T-helper 22 cell (primary cell): Measurements from ENCODE around the gene WRAP73.

Source experiments
- DNase-seq: peaks from one replicate; pipeline ENCODE4 v3.0.0-alpha.2; 2020; ENCODE audit warnings: low read depth

Gene WRAP73

DNA sequence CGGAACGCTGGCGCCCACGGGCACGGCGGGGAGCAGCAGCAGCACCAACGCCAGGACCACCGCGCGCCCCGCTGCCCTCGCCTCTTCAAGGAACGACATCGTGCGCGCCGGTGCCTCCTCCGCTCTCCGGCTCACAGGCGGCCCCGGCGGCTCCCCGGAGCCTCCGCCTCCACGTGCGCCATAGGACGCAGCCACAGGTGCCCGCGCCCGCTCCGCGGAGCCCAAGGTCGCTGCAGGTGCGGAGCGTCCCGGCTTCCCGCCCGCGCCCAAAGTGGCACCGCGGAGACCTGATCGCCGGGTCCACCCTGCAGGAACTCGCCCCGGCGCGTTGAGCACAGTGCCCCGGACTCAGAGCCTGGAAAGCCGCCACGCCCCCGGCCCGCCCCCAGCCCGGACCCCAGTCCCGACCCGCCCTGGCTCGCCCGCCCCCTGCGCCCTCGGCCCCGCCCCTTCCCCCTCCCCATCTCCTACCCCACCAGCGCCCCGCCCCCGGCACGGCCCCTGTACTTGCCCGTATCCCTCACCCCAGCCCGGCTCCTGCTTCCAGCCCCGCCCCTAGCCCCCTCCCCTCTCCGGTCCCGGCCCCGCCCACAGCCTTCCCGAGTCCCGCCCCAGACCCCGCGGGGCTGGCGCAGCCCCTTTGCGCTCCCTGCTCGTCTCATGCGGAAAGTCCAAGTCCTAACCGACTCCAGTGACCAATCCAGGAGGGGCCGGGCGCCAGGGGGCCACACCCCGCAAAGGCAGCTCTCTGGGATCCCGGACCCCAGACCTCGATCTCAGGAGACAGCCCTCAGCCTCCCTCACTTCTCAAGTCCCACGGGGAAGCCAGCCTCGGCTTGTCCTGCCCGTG is 38.5 kb downstream of the WRAP73 start, which contains the start of gene MEGF6:
Gene MEGF6 (minus strand): TSS at position 339 of the 850 bp plus-strand sequence. CDS start 240 bp downstream, at position 99.
- peak; percentile 54 for DNase-seq

DNA sequence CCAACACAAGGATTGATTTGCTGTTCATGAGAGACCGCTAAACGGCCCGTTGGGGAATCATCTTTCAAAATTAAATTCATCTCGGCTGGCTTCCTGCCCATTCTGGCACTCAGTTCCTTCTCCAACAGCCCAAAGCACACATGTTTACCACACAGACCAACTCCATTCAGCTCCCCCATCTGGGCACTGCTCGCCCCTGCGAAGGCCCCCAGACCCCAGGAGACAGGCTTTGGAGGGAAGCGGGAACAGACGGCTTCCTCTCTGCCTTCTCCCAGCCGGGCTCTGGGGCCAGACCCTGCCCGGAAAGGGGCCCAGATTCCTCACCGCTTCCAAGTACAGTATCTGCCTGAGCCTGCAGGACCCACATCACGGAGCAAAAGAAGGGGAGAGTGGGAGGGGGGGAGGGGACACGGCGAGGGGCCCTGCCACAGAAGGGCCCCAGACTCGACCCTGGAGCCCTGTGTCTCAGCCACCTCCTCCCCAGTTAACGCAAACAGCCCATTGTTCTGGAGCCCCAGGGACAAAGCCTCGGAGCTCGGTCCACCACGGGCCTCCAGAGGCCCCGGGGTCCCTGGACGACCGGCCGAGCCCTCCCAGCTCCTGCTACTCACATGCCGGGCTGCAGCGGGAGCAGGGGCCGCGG is 39.3 kb downstream of the WRAP73 start:
- no peak for DNase-seq

DNA sequence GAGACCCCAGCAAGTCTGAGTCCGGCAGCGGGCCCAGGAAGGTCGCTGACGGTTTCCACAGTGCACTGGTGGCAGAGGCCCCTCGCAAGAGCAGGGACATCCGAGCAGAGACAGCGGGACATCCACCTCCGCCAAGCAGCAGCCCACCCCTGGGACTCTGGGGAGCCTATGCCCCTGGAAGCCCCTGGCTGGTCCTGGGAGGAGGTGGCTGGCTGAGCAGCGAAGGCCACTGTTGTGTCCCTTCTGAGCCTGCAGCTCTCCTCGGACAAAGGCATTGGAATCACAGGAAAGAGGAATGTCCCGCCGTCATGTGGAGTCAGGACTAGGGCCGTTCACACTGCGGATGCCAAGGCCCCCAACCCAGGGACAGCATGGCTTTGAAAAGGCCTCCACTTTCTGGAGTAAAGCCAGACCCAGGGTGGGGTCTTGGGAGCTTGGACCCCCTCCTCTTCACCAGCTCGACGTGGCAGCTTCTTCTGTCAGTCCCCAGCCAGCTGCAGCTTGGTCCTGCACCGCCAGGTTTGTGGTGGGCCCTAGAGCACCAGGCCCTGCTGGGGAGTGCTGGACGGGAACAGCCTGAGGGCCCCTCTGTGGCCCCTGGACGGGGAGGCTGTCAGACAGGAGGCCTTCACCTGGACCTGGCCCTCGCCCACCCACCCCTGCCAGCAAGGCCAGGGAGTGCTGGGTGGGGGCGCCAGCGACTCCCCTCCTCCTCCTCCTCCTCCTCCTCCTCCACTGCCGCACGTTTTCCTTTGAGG is 40.0 kb downstream of the WRAP73 start:
- DNase-seq = no peak

DNA sequence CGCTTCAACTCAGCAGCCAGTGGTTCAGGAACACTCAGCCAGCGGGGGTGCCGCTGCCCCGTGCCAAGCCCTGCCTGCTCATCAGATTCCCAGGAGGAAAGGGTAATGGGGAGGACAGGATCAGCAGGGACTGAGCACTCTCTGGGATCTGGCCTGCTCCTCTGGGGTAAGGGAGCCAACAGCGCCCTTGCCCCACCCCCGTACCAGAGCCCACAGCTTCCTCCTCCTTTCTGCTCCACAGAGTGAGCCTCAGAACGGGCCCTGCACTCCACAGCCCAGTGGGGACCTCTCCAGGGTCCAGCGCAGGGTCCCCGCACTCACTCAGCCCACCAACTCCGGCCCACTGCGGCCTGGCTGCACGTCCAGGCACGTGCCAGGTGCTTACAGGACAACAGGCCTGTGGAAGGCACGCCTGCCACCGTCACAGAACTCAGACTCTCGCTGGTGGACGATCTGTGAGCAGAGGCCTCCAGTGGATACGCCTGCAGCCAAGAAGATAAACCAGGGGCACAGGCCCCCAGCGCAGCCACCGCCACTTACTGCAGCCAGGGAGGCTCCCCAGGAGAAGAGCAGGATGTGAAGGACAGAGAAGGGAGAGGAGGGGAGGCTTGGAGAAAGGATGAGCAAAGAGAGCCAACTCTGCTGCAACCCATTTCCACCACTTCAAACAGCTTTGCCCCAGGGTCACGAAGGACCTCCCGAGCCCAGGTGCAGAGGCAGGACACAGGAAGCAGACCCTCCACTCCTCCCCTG is 40.7 kb downstream of the WRAP73 start:
- DNase-seq = no peak

DNA sequence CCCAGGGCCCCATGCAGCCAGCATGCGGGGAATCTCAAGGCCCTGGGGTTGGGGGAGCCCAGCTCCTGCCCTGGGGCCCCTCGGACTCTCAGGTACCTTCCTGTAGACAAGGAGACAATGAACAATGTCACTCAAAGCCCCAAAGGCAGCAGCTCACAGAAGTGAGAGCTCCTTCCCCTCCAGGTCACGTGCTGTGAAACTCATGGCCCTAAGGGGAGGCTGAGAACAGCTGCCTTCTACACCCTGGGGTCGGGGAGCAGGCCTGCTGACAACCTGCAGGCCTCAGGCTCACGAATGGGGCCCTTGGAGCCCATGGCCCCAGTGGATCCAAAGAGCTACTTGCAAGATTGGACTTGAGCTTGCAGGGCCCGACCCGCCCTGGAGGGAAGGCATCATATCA is 41.7 kb downstream of the WRAP73 start:
- DNase-seq = no peak

DNA sequence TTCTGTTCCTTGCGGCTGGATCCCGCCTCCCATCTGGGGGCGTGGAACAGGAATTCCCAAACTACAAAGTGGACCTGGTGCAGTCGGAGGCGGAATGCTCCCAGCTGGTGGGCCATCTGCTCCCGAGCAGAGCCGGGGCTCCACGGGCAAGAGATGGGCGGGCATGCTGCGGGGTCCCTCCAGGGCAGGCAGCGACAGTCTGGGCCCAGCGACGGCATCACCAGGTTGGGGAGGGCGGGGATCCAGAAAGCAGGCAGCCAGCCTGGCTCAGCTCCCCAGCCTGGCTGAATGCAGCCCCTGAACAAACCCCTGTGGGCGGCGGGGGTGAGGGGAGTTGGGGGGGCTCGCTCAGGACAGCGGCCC is 42.2 kb downstream of the WRAP73 start:
- DNase-seq = no peak

DNA sequence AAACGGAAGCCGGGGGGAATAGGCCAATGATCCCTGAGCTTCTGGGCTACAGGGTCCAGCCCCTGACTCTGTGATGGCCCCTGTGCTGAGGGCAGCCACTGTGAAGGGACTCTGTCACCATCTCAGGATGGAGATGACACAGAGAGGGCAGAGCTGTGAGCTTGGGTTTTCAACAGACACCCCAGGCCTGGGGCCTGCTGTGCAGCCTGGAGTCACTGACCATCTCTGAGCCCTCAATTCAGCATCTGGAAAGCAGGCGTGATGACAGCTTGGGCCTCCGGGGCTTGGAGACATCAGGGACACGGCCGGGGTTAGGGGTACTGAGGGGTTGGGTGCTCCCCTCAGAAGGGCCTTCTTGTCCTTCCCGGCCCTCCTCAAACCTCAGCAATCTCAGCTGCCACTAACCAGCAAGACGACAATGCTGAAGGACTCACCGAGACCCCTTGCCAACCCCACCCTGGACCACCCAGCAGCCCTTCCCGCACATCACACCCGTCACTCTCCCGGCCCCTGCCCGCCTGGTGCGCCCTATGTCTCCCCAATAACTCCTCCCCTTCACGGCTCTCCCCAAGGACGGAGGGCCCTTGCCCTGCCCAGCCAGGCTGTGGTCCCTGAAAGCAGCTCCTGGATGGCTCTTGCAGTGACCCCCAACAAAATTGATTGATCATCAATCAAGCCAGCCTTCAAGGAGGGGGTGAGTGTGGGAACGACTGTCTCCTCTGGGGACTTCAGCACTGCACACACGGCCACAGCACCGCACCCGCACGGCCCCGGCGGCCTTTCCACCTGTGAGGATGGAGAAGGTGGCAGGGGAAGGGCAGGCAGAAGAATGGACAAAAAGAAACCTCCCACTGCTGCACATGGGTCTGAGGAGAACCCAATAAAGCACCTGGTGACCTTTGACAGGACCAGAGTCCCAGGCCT is 42.9 kb downstream of the WRAP73 start:
- no peak for DNase-seq

DNA sequence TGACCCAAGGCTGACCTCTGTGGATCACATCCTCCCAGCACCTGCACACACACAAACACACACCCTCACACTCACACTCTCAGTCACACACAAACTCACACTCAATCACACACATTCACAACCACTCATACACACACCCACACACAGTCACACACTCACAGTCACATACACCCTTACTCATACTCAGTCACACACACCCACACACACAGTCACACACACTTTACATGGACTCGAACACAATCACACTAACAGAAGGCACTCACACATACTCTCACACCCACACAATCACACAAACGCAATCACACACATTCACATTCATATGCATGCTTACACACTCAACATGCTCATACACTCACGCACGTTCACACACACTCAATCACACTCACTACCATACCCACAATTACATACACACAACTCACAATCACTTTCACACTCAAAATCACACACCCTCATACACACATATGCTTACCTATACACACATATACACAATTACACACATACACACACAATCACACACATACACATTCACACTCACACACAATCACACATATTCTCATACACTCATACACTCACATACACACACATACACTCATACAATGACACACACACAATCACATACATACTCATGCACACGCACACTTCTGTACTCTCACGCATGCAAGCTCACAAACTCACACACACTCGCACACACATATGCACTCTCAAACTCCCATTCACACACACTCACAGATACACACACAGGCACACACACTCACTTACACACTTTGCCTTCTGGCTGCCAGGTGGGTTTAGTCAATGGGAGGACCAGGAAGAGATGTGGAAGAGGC is 44.7 kb downstream of the WRAP73 start:
- no peak for DNase-seq

DNA sequence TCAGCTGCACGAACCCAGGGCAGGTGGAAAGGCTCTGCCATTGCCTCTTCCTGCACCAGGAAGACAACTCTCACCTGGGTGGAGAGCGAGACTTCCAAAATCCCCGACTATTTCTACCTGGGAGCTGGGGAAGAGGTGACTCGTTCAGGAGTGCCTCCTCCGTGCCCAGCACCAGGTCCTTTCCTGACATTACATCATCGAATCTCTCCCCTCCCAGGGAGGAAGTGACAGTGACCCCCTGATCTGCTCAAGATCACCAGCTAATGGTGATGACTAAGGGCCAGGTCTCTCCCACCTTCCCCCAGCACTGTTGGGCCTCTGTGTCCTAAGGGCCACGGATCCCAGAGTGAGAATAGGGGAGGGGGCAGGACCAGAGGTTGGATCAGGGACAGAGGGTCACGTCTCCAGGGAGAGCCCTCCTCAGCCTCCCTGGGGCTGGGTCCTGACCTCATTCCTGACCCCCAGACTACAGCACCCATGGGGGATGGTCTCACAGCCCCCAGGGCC is 45.4 kb downstream of the WRAP73 start:
- DNase-seq = no peak

DNA sequence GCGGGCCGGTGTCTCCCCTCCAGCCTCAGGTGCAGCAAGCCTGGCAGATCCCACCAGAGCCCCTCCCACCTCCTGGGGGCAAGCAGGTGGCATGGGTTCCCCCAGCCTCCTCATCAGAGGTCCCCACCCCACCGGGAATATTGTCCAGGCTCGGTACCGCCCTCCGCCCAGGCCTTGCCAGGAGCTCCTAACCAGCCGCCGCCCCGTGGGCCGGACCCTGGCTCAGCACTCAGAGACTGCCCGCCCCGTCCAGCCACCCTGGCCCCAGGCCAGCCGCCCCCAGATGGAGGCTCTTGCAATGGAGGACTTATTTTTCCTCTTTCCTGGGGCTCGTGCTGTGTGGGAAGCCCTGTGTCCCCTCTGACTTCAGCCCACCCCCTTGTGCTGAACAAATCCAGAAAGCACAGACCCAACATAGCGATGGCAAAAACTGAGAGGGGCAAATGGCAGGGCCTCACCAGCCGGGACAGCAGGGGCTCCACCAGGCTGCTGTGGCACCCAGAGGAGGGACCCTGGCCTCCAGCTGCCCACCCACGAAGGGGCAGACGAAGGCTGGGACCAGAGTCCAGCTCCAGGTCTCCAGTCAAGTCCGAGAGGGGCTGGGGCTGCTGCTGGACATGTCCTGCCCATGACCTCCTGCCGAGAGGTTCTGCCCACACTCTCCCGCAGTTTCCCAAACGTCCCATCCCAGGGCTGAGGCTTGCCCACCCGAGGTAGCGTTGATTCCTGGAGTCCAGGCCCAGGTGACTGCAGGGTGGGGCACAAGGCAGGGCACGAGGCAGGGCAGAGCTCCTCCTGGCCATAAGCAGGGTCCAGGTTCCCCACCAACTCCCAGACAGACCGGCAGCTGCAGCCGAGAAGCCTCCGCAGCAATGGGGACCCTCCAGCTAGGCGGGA is 46.1 kb downstream of the WRAP73 start:
- no peak for DNase-seq

DNA sequence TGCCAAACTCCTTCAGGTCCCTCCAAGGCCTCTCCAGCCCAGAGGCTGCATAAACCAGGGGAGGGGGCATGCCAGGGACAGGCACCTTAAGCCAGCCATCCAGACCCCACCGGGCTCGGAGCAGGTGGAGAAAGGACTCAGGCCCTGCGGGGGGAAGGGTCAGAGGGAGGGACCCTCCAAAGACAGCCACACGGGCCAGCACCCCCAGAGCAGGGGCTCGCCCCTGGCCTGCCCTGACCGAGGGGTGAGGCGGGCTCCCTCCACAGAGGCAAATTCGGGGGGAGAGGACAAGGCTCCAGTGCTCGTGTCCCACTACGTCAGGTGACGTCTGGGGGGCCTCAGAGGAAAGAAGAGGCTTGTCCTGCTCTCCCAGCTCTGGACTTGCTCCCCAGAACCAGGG is 46.7 kb downstream of the WRAP73 start:
- no peak for DNase-seq

DNA sequence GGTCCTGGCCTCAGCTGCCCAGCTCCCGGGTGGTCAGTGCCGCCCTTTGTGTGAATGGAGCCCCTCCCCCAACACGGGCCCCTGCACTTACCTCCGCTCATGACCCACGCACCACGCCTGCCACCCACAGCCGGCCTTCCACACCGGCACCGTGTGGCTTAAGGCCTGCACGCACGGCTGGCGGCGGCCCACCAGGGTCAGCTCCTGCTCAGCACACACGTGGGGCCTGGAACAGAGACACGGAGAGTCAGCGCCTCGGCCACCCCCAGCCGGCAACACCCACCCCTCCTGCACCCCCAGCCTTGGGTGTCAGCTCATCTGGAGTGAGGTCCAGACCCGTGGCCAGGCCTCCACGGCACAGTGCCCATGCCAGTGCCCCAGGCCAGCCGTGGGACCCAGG is 47.5 kb downstream of the WRAP73 start:
- DNase-seq = no peak

DNA sequence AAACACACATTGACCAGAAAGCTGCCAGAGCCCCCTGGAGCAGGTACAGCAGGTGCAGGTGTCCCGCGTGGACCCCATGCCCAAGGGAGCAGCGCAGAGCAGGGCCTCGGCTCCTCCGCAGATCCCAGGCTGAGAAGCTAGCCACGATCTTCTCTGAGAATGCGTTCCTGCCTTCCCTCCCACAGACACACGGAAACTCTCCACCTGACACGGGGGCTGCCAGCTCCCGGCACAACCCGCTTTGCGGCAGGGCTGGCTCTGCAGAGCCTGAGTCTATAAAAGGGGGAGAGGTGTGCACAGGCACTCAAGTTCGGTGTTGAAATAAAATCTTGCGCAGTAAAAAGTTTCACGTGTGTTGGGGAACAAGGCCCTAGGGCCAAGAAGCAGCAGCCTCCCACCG is 48.2 kb downstream of the WRAP73 start:
- no peak for DNase-seq

DNA sequence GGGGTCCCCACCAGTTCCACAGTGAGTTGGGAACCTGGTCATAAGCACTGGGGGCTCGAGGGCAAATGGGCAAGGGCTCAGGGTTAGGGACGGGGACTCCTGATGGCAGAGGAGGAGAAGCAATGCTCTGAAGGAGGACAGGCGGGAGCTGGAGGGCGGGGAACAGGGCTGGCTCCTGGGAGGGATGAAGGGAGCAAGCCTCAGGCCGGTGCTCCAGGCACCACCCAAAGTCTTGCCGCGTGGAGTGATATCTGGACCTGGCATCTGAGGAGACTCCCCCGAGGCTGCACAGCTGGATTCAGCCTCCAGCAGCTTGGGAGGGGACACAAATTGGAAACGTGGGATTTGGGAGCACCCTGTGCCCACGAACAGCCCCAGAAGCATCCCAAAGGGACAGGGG is 49.5 kb downstream of the WRAP73 start:
- DNase-seq = no peak

DNA sequence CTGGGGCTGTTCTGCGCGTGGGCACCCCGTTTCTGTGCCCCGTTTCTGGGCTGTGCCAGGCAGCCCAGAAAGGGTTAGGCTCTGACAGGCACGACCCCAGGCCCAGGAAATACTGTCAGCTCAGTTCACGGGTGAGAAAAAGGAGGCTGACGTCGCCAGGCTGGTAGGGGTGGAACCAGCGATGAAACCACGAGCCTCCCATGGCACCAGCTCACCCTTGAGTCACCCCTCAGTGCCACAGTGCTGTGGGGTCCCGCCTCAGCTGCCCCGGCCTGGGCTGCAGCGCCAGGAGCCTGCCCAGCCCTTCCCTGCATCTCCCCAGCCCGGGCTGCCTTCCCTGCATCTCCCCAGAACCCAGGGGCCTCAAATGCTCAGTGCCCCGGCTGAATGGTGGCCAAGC is 50.1 kb downstream of the WRAP73 start:
- DNase-seq = no peak

DNA sequence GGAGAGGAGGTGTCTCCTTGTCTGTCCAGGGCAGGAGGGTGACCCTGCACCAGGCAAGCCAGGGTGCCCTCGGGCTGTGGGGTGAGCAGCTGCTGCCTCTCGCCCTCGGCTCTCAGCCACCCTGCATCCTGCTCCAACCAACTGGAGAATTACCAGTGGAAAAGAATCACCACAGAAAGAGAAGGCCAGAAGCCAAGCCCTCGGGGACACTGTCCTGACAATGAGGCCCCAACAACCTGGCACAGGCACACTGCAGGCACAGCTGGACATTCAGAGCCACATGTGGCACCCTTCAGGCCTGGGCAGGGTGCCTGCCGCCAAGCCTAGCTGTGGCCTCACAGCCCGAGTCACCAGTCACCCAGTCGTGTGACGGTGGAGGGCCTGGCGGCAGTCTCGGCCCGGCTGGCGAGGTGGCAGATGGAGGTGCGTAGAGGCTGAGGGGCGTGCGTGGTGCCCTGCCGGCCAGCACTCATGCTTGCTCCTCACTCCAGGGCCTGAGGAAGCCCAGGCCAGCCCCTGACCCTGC is 50.6 kb downstream of the WRAP73 start:
- no peak for DNase-seq

DNA sequence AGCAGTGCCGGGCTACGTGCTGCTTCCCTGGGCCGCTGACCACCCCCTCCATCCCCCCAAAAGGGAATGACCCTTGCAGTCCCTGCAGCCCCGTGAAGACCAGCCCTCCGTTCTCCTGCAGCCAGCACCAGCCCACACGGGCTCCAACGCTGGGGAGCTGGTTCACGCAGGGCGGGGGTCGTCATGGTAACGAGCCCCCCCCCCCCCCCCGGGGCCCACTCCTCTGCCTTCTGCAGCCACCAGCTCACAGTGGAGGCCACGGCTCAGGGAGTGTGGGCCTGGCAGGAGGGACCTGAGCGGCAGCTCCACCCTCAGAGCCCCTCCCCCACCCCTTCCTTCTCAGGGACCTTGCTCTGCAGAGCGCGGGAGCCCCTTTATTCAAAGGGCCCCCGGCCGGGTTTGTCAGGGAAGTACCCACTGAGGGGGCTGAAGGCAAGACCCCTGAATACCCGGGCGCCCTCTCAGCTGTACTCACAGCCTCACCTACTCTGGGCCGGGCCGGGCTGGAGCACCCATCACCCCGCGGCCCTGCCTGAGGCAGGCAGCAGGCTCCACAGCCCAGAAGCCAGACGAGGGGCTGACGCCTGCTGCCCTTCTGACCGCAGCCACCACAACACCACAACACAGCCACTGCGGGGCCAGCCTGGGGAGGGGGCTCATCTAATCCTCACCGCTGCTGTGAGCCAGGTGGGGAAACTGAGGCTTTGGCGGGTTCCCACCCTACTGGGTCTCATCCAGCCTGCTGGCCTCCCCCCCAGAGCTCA is 51.2 kb downstream of the WRAP73 start:
- DNase-seq = no peak

DNA sequence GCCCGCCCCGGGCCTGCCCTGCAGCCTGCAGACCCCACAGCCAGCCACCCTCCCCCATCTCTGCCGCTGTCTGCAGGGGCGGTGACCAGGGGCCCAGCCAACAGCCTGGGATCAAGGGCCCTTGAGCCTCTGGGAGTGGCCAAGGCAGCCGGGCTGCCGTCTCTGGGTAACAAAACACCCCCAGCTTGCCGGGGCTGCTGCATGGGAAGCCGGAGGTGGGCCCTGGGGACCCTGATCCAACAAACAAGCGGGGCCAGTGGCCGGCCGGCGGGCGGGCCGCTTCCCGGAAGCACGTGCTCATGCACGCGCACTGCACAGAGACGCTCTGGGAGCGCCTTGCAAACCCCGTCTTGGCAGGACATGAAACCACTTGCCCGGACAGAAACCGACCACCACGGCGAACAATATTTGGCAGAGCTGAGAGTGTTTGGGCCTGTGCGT is 51.8 kb downstream of the WRAP73 start:
- no peak for DNase-seq
